IPS-18c (cell line): ENCODE measurements around the gene ELF2.
"Not testable (repeated sequence)": the region's sequence is repeated elsewhere in the genome, so short reads cannot be mapped to it uniquely, and the experiment has no call there.

Source experiments
- H3K4me3 ChIP-seq: 2 replicates; pipeline ENCODE4 v1.7.0; 2013; ENCODE audit warnings: low read depth, mild to moderate bottlenecking, low read length, moderate library complexity; ENCODE audit not compliant: insufficient read depth
- H3K9me3 ChIP-seq: one replicate; pipeline ENCODE4 v1.6.1; 2013; ENCODE audit warnings: mild to moderate bottlenecking, low read length, moderate library complexity; ENCODE audit not compliant: control insufficient read depth, insufficient read depth

ELF2 gene

GRCh38 chr4:139018971-139019758 is 157.9 kb downstream of the ELF2 start:
- Histone ChIP-seq H3K4me3 (0 out of 2 replicates have a peak overlapping the region, but pooled peaks have one; percentile 1), H3K9me3 (no peaks in the 10 kb centered on the region)

- 0 out of 2 replicates have a peak overlapping the region, but pooled peaks have one; percentile 1 for H3K4me3 ChIP-seq
- no peaks in the 10 kb centered on the region for H3K9me3 ChIP-seq
Observed at GRCh38 chr4:139018501-139018900, 158.5 kb downstream of the ELF2 start.

GRCh38 chr4:139017861-139018260 is 159.2 kb downstream of the ELF2 start:
- Histone ChIP-seq H3K4me3 (0 out of 2 replicates have a peak overlapping the region, but pooled peaks have one; percentile 11), H3K9me3 (no peaks in the 10 kb centered on the region)

GRCh38 chr4:139015948-139016471 is 161.0 kb downstream of the ELF2 start:
- peak overlapping the region; percentile 92 for H3K4me3 ChIP-seq
- H3K9me3 ChIP-seq = no peaks in the 10 kb centered on the region

- peak within 1 kb of the TSS; percentile 92 for H3K4me3 ChIP-seq
Observed at GRCh38 chr4:139015269-139015947, 161.6 kb downstream of the ELF2 start, which contains the start of gene NOCT. Gene NOCT (plus strand): TSS chr4:139015781. CDS start chr4:139015982, 201 bp downstream.

GRCh38 chr4:139014371-139015268 is 162.4 kb downstream of the ELF2 start:
- peak overlapping the region; percentile 92 for H3K4me3 ChIP-seq
- H3K9me3 ChIP-seq = peaks cover 2% of the 10 kb centered on the region

More at GRCh38 chr4:139015269-139015947, 161.6 kb downstream of the ELF2 start, which contains the start of gene NOCT:
- no peaks in the 10 kb centered on the region for H3K9me3 ChIP-seq

- peaks cover 6% of the 10 kb centered on the region for H3K9me3 ChIP-seq
- H3K4me3 ChIP-seq = no peak overlapping the region
Observed at GRCh38 chr4:139011225-139011950, 165.6 kb downstream of the ELF2 start.

- Histone ChIP-seq H3K9me3 (peaks cover 6% of the 10 kb centered on the region), H3K4me3 (no peak overlapping the region)
Observed at GRCh38 chr4:139009702-139010101, 167.3 kb downstream of the ELF2 start.

GRCh38 chr4:139008278-139008677 is 168.7 kb downstream of the ELF2 start:
- H3K4me3 ChIP-seq, H3K9me3 ChIP-seq: not testable (repeated sequence)

- Histone ChIP-seq H3K9me3 (peaks cover 6% of the 10 kb centered on the region), H3K4me3 (no peak overlapping the region)
Observed at GRCh38 chr4:139007640-139008039, 169.4 kb downstream of the ELF2 start.
